Stimulated activated CD8-positive, alpha-beta memory T cell treated with anti-CD3 and anti-CD28 coated beads, Interleukin-15, amount 100 ng/mL, for 48 hours (primary cell): ENCODE results near the gene SLC37A1.

ENCODE experiments used
- DNase-seq, 2 donors: peaks; one replicate each; pipeline ENCODE4 v3.0.0-alpha.2; 2020; ENCODE audit warnings: low read depth in 2 of 2

SLC37A1 gene

DNA sequence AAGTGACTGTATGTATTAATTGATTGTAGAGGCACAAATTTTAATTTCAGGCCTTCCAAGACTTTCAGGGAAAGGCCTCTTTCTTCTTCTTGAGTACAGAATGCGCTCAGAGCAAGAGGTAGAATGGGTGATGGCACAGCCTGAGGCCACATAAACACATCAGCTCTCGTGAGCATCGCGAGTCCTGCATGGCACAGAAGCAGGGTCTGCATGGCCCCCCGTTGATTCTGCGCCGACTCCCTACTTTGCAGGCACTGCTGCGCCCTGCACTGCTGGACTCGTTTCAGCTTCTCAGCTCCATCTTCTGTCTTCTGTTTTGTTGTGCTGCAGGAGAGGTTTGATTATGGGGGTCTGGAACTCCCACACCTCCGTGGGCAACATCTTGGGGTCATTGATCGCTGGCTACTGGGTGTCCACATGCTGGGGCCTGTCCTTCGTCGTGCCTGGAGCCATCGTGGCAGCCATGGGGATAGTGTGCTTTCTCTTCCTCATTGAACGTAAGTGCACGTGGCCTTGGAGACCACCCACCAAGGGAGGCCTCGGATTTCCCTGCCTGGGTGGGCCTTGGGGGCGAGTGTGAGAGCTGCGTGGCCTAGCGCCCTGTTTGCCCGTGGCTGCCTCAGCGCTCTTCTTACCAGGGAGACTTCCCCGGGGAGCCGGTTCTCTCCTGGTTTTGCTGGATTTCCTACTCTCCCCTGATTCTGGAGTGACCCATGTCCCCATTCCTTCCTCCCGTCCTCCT, 29.6 kb downstream of the SLC37A1 start:
- DNase-seq: no peak

- DNase-seq: no peak
Measured at GRCh38 chr21:42544544-42544943, 30.9 kb downstream of the SLC37A1 start.

DNA sequence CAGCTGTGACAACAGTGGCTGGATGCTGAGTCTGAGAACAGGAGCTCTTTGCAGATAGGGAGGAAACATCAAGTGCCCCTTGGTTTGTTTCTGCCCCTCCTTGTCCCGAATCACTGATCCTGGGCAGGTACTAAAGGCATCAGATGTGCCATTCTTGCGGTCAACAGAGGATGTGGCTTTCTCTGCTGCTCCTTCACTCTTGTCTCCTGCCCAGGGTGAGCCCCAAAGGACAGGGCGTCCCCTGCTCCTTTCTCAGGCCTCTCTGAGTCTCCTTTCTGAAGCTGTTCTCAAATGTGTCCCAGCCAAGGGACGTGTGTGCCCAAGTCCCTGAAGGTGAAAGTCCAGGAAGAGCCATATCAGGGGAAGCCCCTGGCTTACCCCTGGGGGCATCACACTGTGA, 31.7 kb downstream of the SLC37A1 start:
- DNase-seq: no peak

- DNase-seq: no peak
Measured at GRCh38 chr21:42545745-42546144, 32.1 kb downstream of the SLC37A1 start.

GRCh38 chr21:42546433-42546832, 32.8 kb downstream of the SLC37A1 start:
- no peak for DNase-seq

GRCh38 chr21:42547001-42547905, 33.6 kb downstream of the SLC37A1 start:
- DNase-seq: no peak

- DNase-seq: no peak
Measured at GRCh38 chr21:42547906-42548365, 34.3 kb downstream of the SLC37A1 start.

GRCh38 chr21:42548687-42549406, 35.2 kb downstream of the SLC37A1 start:
- no peak for DNase-seq

GRCh38 chr21:42550817-42551216, 37.2 kb downstream of the SLC37A1 start:
- DNase-seq: no peak

- no peak for DNase-seq
Measured at GRCh38 chr21:42552407-42553336, 39.0 kb downstream of the SLC37A1 start.

DNA sequence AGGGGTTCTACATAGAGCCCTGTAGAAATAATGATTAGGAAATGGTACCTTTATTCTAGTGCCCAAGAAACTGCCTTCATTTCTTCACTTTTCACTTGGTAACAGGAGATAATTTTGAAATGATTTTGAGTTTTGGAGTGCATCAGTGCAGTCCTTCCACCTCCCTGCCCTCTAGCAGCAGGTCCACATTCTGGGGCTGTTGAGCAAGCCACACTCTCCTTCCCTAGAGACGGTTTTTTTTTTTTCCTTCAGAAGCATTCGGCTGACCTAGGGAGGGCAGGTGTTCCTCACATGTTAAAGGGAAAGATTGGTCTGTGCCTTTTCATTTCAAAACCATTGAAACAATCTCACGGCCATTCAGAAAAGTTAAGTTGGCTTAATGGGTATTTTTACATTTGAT, 39.8 kb downstream of the SLC37A1 start:
- DNase-seq: no peak

- DNase-seq: no peak
Measured at GRCh38 chr21:42554251-42554961, 40.8 kb downstream of the SLC37A1 start.

DNA sequence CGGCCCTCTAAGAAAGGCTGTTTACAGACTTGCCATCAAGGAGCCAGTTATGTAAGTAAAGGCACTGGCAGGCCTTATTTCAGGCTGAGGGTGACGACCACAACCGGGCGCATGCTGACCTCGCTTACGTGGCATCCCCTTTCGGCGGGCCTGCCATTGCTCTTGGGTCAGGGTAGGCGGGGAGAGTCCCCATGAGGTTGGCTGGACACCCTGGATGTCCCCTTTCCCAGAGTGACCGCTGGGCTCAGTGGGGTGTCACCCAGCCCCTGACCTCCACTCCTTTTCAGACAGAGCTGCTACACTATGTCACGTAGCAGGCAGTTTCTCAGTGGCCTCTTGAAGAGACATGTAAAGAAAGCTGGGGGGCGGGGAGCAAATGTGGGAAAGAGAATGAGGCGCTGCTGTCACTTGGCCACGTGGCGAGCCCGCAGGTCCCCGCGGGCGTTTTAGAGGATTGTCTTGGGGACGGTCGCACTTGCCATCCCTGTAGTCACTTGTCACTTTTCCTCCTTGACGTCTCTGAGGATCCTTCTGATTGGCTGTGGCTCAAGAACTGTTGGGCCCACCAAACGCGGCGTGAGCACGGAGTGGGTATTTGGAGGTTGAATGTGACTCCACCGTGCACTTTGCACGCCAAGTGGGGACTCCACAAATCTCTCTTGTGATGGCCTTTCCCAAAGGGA, 42.2 kb downstream of the SLC37A1 start:
- no peak for DNase-seq

- no peak for DNase-seq
Measured at GRCh38 chr21:42556476-42556875, 42.8 kb downstream of the SLC37A1 start.

- DNase-seq: no peak
Measured at GRCh38 chr21:42556960-42557359, 43.3 kb downstream of the SLC37A1 start.

DNA sequence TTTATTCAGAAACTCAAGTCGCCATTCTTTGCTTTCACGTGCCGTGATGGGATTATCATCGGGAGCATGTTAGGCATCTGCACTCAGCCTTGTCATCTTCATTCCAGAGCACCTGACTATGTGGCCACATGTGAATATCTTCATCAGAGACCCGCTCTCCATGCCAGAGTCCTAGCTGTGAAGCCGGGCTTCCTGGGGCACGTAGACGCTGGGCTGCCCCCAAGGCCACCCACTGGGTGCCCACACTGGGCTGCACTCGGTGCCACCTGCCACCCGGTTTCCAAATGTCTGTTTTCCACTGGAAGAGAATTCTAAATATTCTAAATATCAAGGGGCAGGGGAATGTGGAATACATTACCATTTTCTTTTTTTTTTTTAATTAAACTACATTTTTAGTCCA, 43.8 kb downstream of the SLC37A1 start:
- DNase-seq: no peak

GRCh38 chr21:42558368-42558767, 44.7 kb downstream of the SLC37A1 start:
- DNase-seq: no peak

GRCh38 chr21:42558846-42559245, 45.2 kb downstream of the SLC37A1 start:
- DNase-seq: no peak

- no peak for DNase-seq
Measured at GRCh38 chr21:42559326-42559725, 45.7 kb downstream of the SLC37A1 start.
